Heart left ventricle (tissue), 13 donors: ENCODE measurements around the gene TRAF3.

Source experiments
- POLR2A ChIP-seq, 2 donors: fragments of 450-650 bp; IDR thresholded peaks; one replicate each; pipeline ENCODE4 v1.6.1; 2017; ENCODE audit warnings: antibody characterized with exemption in 2 of 2, mild to moderate bottlenecking in 2 of 2, moderate library complexity in 2 of 2
- TF ChIP-seq, protein P1 (sequence below), 12 donors: fragments of 200-600 bp; sonication (generic) in 4 of 12; IDR thresholded peaks; one replicate each; pipeline versions ENCODE4 v1.5.0 to v1.8.0; 2018 to 2022; ENCODE audit warnings: antibody characterized with exemption in 12 of 12, mild to moderate bottlenecking in 5 of 12
- donor health status: ischemic (EF 13 %, LVEDD 7.1; RV severe dilation, severe dysfunction).
- donor health status: DM: no; HTN: yes; CAD: no.
- donor health status: DM: no; HTN: no; CAD: no.
- donor health status: ischemic (EF 25% LVEDD 6.9; RV normal size, moderate dysfunction).
- donor health status: ischemic (EF 25% LVEDD 5.7; RV mildly dilated, moderate dysfunction).
- donor health status: ischemic (EF 35%, LVEDD 5.7; RV mildly dilated, moderate dysfunction).
- donor health status: nonischemic (EF 11% LVEDD 7.7; RV severe dilation, severe dysfunction).
- donor health status: DM: yes; HTN: yes; CAD: no.
- donor health status: PGD.
- donor health status: ischemic (EF 29% LVEDD 5.4; RV normal size, mild dysfunction).
- donor health status: nonischemic (EF 23%, LVEDD 6.1; RV moderate dilation, normal function).

- TF ChIP-seq, protein P1, sequence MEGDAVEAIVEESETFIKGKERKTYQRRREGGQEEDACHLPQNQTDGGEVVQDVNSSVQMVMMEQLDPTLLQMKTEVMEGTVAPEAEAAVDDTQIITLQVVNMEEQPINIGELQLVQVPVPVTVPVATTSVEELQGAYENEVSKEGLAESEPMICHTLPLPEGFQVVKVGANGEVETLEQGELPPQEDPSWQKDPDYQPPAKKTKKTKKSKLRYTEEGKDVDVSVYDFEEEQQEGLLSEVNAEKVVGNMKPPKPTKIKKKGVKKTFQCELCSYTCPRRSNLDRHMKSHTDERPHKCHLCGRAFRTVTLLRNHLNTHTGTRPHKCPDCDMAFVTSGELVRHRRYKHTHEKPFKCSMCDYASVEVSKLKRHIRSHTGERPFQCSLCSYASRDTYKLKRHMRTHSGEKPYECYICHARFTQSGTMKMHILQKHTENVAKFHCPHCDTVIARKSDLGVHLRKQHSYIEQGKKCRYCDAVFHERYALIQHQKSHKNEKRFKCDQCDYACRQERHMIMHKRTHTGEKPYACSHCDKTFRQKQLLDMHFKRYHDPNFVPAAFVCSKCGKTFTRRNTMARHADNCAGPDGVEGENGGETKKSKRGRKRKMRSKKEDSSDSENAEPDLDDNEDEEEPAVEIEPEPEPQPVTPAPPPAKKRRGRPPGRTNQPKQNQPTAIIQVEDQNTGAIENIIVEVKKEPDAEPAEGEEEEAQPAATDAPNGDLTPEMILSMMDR (IDR thresholded peaks at IDR 0.05) = no peak
- no peak for TF ChIP-seq POLR2A (IDR thresholded peaks at IDR 0.05)
Measured at GRCh38 chr14:102809870-102810269, 32.6 kb downstream of the TRAF3 start.
